Measurements from ENCODE around the gene ITGB3BP.
"Not testable (repeated sequence)": the region's sequence is repeated elsewhere in the genome, so short reads cannot be mapped to it uniquely, and the experiment has no call there.

ITGB3BP gene, protein sequence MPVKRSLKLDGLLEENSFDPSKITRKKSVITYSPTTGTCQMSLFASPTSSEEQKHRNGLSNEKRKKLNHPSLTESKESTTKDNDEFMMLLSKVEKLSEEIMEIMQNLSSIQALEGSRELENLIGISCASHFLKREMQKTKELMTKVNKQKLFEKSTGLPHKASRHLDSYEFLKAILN

DNA sequence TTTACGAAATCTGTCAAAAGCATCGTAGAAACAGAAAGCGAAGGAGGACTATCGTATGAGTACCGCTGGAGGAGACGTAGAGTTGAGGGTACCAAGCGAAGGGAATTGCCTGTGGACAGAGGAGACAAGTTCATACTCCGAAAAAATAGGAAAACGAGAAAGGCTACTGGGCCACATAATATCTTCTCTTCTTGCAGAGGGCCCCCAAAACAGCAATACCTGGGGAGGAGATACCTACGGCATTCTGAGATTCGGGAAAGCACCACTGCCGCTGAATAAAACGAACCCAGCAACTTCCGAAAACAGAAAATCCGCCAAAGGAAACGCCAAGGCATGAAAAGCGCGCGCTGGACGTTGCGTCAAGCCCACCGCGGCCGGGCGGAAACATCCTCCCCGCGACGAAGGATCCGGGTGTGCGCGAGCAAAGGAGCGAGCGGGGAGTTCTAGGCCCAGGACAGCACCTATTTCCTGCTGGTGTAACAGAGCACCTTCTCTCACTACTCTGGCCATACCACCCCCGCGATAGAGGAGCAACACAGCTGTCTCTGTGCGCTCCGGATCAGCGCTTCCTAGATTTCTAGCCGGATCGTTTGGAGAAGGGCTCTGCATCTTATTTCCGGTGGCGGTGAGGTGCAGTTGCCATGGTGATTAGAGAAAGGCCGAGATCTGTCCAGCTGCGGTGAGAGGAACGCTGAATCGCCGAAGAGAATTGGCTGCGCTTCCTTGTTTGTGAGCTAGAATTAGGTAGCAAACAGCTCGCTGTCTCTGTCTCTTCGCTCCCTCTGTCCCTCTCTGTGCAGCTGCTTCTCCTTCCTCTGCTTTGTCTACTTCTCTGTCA is at the start of gene ITGB3BP, which contains the start of gene EFCAB7:
Gene ITGB3BP (minus strand): TSS at position 335 of the 838 bp plus-strand sequence. CDS start 92 bp downstream, at position 243.
Gene EFCAB7 (plus strand): TSS at position 635 of the 838 bp plus-strand sequence. CDS start 2,048 bp downstream, outside the sequence.
- DNase-seq, result peak; percentile 67 to 77

DNA sequence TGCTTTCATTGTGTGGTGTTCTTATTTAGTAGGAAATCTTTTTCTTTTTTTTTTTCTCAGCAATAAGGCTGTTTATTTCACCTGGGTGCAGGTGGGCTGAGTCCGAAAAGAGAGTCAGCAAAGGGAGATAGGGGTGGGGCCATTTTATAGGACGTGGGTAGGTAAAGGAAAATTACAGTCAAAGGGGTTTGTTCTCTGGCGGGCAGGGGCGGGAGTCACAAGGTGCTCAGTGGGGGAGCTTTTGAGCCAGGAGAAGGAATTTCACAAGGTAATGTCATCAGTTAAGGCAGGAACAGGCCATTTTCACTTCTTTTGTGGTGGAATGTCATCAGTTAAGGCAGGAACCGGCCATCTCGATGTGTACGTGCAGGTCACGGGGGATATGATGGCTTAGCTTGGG is 49.7 kb upstream of the ITGB3BP start:
- not testable (repeated sequence) for DNase-seq

DNA sequence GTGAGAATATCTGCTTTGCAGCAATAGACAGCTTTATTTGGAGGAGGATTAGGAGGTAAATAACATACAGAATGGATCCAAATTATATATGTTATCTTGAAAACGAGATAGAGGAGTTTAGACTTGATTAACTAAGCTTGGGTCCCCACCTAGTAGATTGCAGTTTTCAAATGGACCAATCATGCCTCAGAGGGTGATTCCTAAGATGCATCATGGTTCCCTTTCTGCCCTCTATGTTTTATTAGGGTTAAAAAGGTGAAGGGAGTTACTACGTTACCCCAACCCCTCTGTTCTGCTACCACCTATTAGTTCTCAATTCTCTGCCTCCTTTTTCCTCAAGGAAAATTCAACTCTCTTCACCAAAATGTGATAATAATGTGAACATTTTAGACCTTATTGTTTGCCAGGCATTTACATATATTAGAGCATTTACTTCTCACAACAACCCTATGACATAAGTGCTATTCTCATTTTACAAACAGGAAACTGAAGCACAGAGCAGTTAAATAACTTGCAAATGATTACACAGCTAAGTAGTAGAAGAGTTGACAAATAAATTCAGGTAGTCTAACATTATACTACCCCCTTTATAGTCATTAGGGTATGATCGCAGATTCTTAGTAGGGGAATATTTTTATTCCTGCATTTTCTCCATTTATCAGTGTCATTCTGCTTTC is 46.8 kb upstream of the ITGB3BP start:
- DNase-seq, result no peak

DNA sequence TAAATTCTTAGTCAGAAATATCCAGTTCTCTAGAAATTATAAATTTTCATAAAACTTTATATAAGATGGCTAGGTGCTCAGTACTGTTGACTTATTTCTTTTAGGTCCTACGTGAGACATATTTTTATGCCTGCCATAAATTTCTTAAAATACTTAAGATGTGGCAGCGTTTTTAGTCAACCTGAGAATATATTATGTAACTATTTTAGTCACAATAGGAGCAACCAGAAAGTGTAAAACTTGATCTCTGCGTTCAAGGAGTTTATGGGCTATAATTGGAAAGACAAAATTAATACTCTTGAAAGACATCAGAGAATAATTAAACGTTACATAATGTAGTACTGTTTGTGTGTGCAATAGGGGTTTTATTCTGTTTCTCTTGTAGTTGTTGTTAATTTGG is 46.0 kb upstream of the ITGB3BP start:
- DNase-seq, result no peak

DNA sequence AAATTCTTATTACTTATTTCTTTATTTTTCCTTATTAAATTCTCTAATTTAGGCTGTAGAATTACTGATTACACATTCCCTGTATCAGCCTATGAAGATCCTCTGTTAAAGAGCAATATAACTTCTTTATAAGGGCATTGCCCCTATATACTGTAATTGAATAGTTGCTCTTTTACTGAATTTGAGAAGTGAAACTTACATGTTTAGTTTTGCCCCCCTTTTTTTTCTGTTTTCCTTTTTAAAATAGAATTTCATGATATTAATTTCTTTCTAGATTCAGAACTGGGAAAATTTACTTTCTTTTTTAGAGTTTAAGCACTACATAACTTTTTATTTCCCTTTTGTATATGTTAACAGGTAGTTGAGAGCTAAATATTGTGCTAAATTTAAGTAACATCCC is 40.7 kb upstream of the ITGB3BP start:
- no peak for DNase-seq

DNA sequence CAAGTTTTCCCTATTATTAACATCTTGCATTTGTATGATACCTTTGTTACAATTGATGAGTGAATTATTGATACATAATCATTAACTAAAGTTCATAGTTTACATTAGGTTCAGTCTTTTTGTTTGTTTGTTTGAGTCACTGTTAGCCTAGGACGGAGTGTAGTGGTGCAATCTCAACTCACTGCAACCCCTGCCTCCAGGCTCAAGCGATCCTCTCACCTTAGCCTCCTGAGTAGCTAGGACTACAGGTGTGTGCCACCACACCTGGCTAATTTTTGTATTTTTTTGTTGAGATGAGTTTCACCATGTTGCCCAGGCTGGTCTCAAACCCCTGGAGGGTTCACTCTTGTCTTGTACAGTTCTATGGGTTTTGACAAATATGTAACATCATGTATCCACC is 36.3 kb upstream of the ITGB3BP start:
- DNase-seq, result no peak

DNA sequence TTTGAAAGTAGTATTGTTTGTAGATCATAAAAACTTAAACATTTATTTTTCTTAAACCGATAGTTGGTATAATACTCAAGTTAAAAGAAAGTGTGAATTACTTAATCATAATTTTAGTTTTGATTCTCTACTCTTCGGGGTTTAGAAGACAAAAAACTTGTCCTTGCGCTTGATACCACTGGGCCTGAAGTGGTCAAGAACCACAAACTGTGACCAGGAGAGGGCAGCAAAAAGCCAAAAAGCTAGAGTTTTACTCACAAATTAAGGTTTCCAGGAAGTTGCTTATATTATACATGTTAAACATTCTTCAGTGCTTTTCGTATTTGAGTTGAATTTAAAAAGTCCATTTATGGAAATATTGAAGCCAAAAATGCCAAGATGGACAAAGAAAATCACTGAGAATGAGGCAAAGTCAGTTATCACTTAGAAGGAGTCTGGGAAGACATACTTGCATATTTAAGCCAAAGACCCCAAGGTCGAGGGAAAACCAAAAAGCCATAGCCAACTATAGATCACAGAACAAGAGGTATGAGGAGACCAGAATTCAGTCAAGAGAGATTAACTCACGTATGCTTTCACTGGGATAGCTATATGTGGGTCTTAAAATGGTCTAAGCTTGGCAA is 34.5 kb upstream of the ITGB3BP start:
- no peak for DNase-seq

DNA sequence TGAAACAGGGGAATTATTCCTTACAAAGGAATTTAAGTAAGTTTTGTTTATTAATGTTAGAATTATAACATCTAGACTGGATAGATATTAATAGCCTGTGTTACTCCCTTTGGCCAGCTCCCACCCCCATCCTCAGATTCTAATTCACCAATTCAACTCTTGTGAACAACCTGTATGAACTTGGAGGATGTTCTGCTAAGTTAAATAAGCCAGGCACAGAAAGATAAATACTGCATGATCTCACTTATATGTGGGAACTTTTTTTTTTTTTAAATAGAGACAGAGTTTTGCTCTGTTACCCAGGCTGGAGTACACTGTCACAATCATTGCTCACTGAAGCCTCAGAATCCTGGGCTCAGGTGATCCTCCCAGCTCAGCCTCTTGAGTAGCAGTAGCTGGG is 32.5 kb upstream of the ITGB3BP start:
- no peak for DNase-seq

DNA sequence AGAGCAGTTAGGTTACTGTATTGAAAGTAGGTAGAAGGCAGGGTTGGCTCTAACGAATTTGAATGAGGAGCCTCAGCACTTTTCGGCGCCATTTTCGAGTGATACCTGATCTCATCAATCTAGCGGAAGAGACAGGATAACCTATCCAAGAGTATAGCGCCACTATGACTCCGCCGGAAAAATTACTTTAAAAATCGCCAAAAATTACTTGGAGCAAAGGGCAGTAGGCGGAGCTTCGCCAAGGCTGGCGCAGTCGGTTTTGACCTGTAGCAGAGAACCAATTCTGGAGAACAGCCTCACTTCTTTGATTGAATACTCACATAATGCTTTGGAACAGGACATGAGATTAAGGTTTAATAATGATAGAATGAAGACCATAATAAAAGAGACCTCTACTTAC is 25.9 kb upstream of the ITGB3BP start:
- no peak for DNase-seq

DNA sequence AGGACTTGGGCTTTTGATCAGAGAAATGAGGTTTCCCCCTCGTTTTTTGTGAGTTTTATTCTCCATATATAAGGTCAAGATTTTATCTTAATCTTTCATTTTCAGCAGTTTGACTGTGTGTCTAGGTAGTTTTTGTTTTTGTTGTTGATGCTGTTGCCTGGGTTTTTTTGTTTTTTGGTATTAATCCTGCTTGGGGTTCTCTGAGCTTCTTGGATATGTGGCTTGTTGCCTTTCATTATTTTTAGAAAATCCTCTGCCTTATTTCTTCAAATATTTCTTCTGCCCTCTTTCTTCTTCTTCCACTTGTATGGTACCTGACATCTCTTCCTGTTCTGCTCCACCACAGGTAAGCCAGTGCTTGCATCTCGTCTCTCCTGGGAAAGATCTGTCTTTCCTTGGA is 25.3 kb upstream of the ITGB3BP start:
- DNase-seq, result no peak

DNA sequence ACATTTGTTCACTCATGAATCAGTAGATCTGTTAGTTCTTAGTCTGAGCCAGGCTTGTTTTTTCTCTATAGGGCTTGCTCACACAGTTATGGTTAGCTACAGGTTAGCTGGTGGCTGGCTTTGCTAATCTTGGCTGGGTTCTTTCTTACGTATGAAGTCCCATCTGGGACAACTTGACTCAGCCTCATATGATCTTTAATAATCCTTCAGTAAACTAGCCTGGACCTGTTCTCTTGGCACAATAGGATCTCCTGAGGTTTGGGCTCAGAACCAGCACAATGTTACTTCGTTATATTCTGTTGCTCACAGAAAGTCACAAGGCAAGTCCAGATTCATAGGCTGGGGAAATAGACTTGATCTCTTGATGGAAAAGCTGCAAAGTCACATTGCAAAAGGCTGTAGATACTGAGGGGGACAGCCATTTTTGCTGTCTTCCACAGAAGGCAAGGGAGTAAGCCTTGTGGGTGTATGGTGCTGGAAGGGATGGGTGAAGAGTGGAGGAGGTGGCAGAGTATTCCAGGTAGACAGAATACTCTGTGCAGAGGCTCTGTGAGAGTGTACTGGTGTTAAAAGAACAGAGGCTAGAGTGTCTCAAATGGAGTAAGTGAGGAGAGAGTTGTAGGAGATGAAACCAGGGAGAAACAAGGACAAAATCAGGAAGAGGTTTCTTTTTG is 24.7 kb upstream of the ITGB3BP start:
- DNase-seq, result no peak

DNA sequence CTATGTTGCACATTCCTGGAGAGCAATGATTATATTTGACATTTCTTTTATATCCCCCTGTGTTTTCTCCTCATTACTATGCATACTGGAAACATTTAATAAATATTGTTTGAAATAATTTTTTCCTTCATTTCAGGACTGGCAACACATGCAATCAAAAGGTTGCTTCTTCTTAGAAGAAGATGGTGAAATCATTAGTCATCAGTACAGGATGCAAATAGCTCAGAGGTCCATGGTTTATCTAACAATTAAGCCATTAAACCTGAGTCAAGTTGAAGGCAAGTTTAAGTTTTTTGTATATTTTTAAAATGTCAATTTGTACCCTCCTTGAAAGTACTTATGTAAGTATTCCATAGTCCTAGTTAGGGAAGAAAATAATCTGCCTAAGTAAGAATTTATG is 22.8 kb upstream of the ITGB3BP start:
- DNase-seq, result no peak

DNA sequence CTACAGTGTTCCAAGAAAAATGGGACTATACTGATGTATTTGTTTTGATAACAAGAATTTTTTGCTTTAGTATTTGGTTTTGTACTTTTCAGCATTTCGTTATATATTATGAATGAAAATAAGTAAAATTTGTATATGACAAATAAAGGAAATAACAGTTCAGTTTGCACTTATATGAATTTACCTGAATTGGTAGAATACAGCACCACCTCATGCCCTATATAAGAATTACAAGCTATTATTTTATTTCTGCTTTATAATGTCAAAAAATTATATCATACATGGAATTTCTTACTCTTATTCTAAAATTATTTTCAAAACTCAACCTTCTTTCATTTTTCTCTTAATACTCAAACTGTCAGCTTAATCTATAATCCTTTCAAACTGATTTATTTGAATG is 14.9 kb upstream of the ITGB3BP start:
- no peak for DNase-seq

DNA sequence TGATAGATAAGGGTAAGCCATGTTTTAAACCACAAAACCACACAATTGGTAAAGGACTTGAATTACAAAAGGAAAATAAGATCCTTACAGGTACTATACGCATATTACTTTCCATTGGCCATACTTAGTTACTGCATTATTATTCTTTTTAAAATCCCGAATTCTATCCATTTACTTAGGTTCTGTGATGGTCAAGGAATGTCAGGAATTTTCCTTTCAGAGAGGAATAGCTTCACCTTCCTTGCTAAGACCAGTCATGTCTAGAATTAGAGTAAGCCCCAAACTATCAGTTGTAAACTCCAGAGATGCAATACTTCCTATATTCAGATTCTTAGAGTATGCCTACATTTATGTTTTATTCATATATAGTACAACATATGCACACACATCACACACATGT is 14.0 kb upstream of the ITGB3BP start:
- DNase-seq, result no peak

DNA sequence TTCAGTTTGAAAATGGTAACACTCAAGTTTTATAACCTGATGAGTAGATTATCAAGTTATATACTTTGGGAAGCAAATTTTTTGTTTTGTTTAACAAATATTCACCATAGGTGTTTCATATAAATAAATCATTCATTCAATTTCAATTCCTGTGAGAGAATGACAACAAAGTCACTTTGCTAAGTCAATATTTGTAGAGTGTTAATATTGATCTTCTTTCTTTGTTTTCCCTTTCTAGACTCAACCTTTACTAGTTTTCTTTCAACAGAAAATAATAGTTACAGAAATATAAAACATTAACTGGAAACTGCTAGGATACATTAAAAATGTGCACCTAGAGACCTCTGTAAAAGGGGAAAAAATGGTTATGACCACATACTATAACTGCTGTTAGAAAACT is 11.4 kb upstream of the ITGB3BP start:
- no peak for DNase-seq

DNA sequence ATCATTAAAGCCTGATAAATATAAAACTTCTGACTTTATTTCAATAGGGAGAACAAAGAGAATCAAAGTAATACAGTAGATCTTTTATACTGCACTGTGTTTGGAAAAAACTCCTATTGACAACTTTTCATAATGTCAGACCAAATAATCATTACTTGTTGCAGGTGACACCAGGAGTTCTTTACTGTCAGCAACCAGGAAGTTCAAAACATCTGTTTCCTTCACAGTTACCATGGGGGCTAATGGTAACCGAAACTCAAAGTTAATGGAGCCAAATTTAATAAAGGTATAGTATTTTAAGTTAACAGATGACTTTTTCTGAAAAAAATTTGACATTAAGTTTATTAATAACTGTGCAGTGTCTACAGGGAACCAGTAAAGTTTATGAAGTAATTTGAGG is 10.9 kb upstream of the ITGB3BP start:
- DNase-seq, result no peak

DNA sequence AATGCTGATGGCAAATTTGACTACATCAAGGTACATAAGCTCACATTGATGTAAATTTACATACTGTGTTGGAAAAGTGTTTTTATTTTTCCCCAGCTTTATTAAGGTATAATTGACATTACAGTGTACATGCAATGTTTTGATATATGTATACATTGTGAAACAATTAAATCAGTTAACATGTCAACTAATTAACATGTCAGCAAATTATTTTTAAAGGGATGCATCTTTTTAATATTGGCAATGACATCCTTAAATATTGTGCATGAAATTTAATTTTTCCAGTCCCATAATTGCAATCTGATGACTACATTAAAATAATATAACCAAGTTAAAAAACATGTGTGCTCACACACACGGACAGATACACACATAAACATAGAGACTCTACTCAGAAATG is 9.7 kb upstream of the ITGB3BP start:
- no peak for DNase-seq

DNA sequence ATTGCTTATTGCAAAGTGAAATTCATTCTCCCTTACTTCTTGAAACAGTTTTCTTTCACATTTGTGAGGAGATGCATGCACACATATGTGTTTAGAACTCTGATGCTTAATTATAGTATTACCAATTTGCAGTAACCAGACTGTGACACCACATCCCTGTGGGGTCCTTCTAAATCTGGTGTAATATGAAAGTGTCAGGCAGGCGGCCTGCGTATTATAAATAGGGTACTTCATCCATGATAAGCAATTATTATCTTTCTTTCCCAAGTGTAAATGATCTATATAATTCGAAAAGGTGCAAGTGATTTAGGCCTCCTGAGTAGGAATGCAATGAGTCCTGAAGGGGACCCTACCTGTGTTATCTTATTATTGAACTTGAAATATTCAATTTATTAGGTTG is 1.2 kb upstream of the ITGB3BP start:
- no peak for DNase-seq

DNA sequence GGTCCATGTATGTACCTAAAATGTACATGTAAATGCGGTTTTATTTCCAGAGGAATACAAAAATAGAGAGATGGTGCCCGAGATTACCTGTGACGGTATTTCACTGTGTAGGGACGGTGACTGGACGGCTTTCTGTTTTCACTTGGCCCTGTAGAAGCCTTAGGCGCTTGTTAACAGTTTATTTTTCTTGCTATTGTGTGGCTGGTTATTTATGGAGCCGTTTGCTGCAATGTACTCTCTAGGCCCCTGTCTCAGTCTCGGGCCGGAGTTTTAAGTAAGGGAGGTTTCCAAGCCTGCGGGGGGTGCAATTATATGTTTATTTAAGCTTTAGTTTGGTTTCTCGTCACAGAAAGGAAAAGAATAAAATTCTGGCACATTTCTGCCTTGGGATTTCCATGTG is 713 bp upstream of the ITGB3BP start:
- DNase-seq, result no peak

DNA sequence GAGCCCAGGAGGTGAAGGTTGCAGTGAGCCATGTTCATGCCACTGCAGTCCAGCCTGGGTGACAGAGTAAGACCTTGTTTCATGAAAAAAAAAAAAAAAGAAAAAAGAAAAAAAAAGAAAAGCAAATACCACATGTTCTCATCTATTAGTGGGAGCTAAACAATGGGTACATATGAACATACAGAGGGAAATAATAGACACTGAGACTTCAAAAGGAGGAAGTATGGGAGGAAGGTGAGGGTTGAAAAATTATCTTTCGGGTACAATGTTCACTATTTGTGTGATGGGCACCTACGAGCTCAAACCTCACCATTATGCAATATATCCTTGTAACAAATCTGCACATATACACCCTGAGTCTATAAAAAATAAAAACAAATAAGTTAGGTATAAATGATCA is 6.4 kb downstream of the ITGB3BP start:
- DNase-seq, result no peak

DNA sequence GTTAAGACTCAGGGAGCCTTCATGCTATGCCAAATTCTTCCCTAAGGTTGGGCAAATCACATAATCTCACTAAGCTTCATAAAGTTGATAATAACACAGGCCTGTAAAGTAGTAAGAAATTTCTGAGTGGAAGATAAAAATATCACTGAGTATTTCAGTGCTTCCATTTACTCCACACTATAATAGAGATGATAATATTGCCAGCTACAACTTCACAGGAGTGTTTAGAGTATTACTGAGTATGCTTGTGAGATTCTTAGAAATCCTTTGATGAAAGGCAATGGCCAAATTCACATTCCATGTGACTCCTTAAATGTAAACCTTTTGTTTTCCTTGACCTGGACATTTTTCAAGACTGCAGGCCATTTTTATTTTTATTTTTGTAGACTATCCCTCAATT is 10.4 kb downstream of the ITGB3BP start:
- DNase-seq, result no peak

DNA sequence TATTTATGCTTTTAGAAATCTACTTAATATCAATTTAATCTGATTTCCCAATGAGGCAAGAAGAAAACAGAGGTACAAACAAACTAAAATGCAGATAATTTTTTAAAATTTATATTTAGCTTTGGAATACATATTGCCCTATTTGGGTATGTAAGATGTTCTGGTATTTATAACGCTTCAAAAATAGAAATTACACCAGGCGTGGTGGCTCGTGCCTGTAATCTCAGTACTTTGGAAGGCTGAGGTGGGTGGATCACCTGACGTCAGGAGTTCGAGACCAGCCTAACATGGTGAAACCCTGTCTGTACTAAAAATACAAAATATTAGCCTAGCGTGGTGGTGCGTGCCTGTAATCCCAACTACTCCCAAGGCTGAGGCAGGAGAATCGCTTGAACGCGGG is 13.3 kb downstream of the ITGB3BP start:
- DNase-seq, result no peak

DNA sequence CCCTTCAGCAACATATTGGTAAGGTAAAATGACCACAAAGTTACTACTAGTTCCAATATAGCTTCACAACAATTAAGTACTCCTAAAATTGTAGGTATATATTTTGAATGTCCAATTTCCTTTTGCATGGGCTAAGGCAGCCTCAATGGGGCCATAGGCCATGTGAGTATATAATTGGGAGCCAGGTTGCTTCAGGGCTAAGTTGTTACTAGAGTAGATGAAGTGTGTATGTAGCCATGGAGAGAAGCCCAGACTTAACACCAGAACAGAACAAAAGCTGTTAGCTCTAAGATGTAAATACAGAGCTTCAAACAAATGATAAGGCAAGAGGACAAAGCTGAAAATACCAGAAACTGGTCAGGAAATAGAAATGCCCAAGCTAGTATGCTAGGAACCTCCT is 16.2 kb downstream of the ITGB3BP start:
- no peak for DNase-seq
